SKM-1 treated with dmso at 0.1 percent for 144 hours (cell line): ENCODE results near the gene PNMA6A.
A peak's percentile ranks its signal among the peaks of the same experiment; 100 is the strongest.
"Not testable (repeated sequence)": the region's sequence is repeated elsewhere in the genome, so short reads cannot be mapped to it uniquely, and the experiment has no call there.

Experiments
- DNase-seq: peaks from one replicate; lab custom pipeline; 2025; ENCODE audit not compliant: unreplicated experiment; lab: John Stamatoyannopoulos, UW

PNMA6A gene

DNA sequence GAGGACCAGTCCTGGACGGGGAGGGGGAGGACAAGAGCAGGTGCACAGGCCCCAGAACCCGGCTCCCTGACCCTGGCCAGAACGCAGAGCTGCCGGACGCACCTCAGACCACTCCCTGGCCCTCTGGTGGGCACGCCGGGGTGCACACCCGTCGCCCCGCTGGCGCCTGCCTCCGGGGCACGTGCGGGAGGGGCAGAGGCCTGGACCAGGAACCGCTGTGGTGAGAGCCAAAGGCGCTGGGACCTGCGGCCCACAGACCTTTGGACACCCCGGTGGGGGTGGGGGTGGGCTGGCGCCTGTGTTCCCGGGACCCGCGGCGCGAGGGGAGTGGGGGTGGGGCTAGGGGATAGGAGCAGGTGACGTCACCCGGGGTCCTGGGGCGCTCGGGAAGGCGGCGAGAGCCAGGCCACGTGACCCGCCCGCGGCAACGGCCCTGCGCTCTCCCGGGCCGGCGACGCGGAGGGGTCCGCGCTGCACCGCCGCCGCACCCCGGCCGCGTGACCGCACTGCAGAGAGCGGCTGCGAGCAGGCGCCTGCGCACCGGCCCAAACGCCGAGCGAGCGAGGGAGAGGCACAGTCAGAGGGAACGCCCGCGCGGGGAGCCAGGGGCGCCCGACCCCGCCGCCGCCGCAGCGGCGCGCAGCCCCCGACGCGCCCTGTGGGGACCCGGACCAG, at the start of gene PNMA6A:
Gene PNMA6A, plus strand, starts transcription at position 546 of the 675 bp plus-strand sequence. CDS start 609 bp downstream, outside the sequence.
- not testable (repeated sequence) for DNase-seq

DNA sequence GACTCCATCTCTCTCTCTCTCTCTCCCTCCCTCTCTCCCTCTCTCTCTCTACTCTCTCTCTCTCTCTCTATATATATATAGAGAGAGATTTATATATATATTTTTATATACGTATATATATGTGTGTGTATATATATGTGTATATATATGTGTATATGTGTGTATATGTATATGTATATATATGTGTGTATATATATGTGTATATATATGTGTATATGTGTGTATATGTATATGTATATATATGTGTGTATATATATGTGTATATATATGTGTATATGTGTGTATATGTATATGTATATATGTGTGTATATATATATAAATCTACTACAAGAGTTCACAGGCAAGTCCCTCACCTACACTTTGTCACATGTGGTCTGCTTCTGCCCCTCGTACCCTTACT, 45.8 kb upstream of the PNMA6A start:
- DNase-seq: not testable (repeated sequence)

DNA sequence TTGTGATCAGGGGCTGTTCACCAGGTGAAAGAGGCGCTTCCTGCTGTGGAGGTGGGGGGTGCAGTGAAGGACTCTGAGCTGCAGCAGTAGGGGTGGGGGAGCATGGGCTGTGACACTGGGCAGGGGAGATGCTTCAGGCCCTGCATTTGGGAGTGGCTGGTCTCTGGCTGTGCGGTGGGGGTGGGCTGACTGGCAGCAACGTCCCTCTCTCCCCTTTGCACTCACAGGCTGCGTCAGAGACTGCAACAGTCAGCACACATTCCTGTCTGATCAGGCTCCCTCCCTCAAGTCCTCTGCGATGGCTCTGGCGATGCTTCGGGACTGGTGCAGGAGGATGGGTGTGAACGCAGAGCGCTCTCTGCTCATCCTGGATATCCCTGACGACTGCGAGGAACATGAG, 43.8 kb upstream of the PNMA6A start:
- not testable (repeated sequence) for DNase-seq

DNA sequence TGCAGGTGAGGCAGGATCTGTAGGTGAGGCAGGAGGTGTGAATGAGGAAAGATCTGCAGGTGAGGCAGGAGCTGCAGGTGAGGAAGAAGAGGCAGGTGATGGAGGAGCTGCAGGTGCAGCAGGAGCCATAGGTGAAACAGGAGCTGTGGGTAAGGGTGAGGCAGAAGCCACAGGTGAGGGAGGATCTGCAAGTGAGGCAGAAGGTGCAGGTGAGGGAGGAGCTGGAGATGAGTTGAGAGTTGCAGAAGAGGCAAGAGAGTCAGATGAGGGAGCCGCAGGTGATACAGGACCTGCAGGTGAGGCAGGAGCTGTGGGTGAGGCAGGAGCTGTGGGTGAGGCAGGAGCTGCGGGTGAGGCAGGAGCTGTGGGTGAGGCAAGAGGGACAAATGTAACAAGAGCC, 43.1 kb upstream of the PNMA6A start:
- DNase-seq: no peak

DNA sequence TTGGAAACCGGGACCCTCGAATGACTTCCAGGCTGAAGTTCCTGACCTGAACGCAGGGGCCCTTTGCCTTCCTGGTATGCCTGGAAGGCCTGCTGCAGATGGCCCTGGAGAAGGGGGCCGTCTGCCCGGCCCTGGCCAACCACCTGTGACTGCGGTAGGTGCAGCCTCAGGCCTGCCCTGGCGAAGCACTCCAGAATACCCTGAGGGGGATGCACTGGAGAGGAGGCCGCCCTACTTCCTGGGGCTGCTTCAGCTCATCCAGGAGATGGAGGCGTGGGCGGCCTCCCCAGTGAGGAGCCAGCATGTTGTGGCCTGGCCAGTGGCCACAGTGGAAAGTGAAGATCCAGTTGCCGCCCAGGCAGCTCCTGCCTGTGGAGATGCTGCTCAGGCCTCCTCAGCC, 42.4 kb upstream of the PNMA6A start:
- DNase-seq: no peak

DNA sequence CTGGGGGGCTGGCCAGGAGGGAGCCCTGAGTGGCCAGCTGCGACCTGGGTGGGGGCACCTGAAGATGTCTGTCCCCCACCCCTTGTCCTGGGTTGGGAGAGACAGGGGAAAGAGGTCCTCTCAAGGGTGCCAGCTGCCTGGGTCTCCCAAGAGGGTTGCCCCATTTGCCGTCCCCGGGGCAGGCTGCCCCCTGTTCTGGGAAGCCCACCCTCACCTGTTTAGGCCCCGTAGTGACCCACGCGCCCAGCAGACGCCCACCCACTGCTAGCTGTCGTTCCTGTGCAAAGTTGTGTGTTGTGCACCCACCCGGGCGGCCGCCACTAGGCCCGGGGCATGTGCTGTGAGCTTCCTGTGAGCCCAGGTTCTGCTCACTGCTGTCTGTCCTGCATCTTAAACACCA, 41.5 kb upstream of the PNMA6A start:
- no peak for DNase-seq

DNA sequence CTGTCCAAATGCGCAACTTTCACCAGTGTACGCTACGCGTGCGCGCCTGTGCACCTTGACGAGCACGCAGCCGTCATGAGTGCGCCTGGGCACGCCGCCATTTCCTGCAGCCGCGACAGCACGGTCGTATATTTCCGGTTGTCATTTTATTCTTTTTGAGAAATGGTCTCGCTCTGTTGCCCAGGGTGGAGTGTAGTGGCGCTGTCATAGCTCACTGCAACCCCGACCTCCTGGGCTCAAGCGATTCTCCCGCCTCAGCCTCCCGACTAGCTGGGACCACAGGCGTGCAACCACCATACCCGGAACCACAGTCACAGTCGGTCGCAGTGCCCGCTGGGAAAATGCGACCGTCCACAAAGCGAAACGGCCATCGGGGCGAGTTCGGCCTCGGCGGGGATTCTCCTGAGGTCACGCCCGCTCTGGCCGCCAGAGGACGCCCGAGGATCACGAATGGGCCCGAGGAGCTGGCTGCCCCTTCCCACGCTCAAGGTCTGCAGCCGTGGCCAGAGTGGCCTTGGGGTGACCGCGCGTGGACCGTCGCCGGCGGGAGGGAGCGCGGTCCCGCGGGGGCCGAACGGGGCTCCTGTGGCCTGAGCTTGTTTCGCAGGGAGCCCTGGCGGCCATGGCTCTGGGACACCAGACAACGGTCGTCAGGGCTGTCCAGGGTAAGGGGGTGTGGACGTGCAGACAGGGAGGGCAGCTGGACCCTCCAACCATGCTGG, 39.7 kb upstream of the PNMA6A start:
- peak; percentile 19 for DNase-seq

DNA sequence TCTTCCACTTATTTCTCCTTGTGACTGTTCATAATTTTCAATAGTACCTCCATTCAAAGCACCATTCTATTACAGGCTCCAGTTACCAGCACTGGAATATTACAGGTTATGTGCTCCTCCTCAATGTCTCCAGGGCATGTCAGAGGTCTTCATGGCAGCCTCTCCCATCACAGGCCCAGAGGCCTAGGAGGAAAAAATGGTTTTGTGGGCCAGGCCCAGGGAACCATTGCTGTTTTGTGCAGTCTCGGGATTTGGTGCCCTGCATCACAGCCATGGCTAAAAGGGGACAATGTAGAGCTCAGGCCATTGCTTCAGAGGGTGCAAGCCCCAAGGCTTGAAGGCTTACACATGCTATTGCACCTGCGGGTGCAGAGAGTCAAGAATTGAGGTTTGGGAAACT, 23.2 kb upstream of the PNMA6A start:
- no peak for DNase-seq

DNA sequence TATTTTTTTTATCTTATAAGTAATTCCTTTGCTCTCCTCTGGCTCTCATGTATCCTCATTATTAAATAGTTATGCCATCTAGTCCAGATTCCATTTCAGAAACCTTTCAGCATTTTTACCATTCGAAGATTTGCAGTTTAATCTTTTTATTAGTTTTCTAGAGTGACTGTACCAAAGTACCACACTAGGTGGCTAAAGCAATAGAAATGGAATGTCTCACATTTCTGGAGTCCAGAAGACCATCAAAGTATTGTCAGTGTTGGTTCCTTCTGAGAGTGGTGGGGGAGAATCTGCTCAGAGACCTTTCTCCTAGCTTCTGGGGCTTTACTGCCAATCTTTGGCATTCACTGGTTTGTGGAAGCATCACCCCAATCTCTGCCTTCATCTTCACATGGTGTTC, 19.7 kb upstream of the PNMA6A start:
- DNase-seq: no peak

DNA sequence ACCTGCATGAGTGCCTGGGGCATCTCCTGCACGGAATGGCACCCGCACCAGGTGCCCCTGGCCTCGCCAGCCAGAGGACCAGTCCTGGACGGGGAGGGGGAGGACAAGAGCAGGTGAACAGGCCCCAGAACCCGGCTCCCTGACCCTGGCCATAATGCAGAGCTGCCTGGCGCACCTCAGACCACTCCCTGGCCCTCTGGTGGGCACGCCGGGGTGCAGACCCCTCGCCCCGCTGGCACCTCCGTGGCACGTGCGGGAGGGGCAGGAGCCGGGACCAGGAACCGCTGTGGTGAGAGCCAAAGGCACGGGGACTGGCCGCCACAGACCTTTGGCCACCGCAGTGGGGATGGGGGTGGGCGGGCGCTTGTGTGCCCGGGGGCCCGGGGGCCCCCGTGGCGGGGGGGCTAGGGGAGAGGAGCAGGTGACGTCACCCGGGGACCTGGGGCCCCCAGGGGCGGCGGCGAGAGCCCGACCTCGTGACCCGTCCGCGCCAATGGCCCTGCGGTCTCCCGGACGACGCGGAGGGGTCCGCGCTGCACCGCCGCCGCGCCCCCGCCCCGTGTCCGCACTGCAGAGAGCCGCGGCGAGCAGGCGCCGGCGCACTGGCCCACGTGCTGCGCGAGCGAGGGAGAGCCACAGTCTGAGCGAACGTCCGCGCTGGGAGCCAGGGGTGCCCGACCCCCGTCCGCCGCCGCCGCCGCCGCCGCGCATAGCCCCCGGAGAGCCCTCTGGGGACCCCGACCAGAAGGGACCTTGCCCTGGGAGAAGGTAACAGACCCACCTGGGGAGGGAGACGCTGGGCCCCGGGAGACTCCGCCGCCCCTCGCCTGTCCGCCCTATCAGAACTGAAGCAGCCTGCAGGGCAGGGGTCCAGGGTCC, 16.1 kb upstream of the PNMA6A start, which contains the start of gene PNMA3:
Gene PNMA3, plus strand, starts transcription at position 600 of the 879 bp plus-strand sequence. CDS start 586 bp downstream, outside the sequence.
- DNase-seq: peak; percentile 1

DNA sequence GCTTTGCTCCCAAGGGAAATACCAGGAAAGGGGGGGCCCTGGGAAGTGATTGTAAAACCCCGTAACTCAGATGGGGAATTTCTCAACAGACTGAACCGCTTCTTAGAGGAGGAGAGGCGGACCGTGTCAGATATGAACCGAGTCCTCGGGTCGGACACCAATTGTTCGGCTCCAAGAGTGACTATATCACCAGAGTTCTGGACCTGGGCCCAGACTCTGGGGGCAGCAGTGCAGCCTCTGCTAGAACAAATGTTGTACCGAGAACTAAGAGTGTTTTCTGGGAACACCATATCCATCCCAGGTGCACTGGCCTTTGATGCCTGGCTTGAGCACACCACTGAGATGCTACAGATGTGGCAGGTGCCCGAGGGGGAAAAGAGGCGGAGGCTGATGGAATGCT, 15.0 kb upstream of the PNMA6A start:
- no peak for DNase-seq

DNA sequence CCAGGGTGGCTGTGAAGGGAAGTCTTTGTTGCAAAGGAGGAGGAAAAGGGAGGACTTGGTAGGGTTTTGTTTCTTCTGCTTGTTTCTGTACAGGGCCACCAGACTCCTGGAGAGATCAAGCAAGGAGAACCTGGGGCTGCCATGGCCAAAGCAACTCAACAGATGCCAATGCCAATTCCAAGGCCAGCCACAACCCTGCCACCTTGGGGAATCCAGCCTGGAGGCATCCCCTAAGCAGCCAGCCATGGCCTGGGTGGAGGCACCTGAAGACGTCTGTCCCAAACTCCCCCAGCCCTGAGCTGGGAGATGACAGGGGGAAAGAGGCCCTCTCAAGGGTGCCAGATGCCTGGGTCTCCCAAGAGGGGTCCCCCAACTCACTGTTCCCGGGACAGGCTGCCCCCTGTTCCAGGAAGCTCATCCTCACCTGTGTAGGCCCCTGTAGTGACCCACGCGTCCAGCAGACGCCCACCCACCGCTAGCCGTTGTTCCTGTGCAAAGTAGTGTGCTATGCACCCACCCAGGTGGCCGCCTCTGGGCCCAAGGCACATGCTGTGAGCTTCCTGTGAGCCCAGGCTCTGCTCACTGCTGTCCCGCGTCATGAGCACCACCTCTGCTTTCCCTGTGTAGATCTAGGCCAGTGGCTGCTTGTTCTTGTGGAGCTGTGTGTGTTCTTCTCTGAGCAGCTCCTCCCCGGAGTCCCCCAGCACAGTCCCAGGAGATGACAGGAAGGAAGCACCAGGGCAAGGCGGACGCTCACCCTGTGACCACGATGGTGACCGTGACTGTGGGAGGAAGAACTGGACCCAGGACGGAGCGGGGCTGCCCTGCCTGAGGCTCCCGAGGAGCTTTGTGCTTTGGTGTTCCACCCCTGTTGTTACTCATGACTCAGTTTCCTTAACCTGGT, 12.8 kb upstream of the PNMA6A start:
- no peak for DNase-seq

DNA sequence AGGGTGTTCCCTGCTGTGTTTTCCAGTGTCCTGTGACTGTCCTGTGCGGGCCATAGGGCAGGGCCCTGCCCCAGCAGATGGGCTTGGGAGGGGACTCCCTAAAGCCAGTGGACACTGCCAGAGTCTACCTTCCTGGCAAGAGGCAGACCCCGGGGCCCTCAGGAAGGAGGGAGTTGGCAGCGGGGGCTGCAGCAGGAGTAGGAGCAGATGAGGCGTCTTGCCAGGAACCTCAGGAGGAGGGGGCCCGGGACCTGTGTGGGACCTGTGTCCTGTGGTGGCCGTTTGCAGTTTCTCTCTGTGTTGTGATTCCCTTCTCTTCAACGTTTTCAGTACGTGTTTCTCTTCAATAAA, 12.2 kb upstream of the PNMA6A start:
- DNase-seq: no peak

DNA sequence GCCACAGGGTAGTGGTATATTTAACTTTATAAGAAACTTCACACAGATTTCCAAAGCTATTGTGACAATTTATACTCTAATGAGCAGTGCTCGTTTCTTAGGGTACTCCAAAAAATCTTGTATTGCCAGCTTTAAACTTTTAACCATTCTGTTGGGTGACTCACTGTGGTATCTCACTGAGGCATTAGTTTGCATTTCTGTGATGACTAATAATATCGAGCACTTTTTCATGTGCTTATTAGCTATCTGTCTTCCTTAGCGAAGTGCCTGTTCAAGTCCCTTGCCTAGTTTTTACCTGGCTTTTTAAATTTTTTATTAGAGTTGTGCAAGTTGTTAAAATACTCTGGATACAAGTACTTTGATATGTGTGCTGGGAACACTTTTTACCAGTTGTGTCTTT, 10.5 kb upstream of the PNMA6A start:
- no peak for DNase-seq

DNA sequence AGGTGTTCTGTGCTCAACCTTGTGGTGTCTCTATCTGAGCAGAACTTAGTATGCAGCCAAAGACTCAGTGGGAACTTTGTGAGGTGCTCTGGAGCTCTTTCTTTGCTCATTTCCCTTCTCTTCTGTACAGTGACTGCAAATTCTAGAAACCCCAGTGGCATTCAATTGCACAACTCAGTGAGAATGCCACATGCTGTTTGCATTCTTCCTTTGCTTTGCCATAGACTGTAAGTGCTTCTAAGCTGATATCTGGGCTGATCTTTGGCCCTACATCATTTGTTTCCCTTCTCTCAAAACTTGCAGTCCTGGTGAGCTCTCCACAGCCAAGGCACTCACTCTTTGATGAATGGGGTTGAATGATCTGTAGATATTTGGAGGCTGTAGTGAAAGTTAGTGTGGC, 8.9 kb upstream of the PNMA6A start:
- DNase-seq: no peak

DNA sequence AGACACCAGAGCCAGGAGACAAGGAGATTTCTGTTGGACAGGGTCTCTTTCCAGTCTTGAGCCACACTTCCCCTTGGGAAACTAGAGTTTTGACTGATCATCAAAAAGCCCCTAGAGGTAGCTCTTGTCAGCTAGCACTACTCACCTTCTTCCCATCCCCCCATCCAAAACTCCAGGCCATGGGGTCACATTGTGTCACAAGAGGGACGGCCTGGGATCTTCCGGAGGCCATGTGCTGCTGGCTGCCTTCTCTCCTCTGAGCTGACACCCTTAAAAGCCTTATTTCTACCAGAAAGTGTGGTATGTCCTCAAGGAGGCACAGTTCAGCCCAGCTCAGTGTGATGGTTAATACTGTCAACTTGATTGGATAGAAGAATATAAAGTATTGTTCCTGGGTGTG, 8.2 kb upstream of the PNMA6A start:
- DNase-seq: no peak

DNA sequence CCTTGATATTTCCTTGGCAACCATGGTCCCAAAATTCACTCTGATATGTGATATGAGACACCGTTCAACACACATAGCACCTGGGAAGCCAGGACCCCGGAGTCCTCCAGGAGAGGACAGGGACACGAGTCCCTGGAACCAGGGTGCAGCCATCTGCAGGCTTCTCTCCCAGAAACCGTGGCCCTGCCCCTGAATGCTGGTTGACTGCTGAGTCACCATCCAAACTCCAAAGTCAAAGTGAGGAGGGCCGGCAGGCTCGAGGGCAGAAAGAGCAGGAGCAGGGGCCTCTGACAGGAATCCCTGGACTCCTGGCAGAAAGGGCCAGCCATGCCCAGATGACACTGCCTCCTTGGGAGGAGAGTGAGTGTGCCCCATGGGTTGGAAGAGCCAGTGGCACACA, 6.9 kb upstream of the PNMA6A start:
- no peak for DNase-seq

DNA sequence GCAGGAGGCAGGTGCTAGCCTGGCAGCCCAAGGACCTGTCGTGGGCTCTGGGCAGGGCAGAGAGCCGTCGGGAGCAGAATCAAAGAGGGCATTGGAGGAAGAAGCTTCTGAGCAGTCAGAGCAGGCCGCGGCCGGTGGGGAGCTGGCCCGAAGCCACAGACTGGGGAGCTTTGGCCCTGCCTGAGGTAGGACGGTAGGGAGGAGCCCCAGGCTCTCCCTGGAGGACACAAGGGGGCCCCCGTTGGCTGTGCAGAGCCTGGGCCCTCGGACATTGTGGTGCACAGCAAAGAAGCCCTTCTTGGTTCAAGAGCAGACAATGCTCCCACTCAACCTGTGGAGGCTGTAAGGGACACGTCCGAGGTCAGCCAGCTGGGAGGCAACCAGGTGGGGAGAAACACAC, 5.9 kb upstream of the PNMA6A start:
- DNase-seq: not testable (repeated sequence)

DNA sequence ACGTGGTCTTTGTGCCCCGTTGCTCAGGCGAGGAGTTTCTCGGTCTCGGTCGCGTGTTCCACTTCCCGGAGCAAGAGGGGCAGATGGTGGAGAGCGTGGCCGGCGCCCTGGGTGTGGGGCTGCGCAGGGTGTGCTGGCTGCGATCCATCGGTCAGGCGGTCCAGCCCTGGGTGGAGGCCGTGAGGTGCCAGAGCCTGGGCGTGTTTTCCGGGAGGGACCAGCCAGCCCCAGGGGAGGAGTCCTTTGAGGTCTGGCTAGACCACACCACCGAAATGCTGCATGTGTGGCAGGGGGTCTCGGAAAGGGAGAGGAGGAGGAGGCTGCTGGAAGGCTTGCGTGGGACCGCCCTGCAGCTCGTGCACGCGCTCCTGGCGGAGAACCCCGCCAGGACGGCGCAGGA, 1.1 kb downstream of the PNMA6A start:
- not testable (repeated sequence) for DNase-seq

DNA sequence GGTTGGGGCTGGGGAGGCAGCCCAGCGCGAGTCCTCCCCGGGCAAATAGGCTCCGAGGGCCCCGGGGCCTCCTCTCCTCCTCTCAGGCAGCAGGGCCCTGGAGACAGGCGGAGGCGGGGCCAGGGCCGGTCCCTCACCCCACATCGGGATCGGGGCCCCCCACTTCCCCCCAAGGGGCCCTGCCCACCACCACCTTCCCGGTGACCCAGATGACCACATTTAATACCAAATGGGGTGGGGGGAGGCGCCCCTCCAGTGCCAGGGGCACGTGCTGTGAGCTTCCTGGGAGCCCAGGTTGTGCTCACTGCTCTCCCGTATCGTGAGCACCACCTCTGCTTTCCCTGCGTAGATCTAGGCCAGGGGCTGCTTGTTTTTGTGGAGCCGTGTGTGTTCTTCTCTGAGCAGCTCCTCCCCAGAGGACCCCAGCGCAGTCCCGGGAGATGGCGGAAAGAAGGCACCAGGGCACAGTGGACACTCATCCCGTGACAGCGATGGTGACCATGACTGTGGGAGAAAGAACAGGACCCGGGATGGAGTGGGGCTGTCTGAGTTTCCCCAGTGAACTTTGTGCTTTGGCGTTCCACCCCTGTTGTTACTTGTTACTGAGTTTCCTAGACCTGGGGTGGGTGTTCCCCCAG, 2.1 kb downstream of the PNMA6A start:
- DNase-seq: no peak
